Stimulated activated CD8-positive, alpha-beta memory T cell treated with anti-CD3 and anti-CD28 coated beads, Interleukin-7, amount 100 ng/mL, for 48 hours (primary cell): ENCODE results near the gene VPS13C.

Experiments
- DNase-seq, 2 donors: peaks; one replicate each; pipeline ENCODE4 v3.0.0-alpha.2; 2020; ENCODE audit warnings: low read depth in 1 of 2; ENCODE audit errors: extremely low read depth in 1 of 2

Gene VPS13C

GRCh38 chr15:62060113-62060895, at the start of gene VPS13C:
Gene VPS13C, minus strand, starts transcription at chr15:62060447. Its CDS starts 73 bp downstream, at chr15:62060374.
- peak; percentile 86 for DNase-seq

GRCh38 chr15:62109437-62109836, 49.2 kb upstream of the VPS13C start:
- DNase-seq, result no peak

GRCh38 chr15:62108411-62108810, 48.2 kb upstream of the VPS13C start:
- DNase-seq, result no peak

- no peak for DNase-seq
Measured at GRCh38 chr15:62107571-62108121, 47.4 kb upstream of the VPS13C start.

- no peak for DNase-seq
Measured at GRCh38 chr15:62106096-62106495, 45.8 kb upstream of the VPS13C start.

- DNase-seq, result no peak
Measured at GRCh38 chr15:62105266-62105665, 45.0 kb upstream of the VPS13C start.

- DNase-seq, result no peak
Measured at GRCh38 chr15:62104846-62105245, 44.6 kb upstream of the VPS13C start.

GRCh38 chr15:62104401-62104800, 44.2 kb upstream of the VPS13C start:
- no peak for DNase-seq

GRCh38 chr15:62103431-62103830, 43.2 kb upstream of the VPS13C start:
- no peak for DNase-seq

- no peak for DNase-seq
Measured at GRCh38 chr15:62099094-62099601, 38.9 kb upstream of the VPS13C start.

- DNase-seq, result no peak
Measured at GRCh38 chr15:62094388-62094787, 34.1 kb upstream of the VPS13C start.

GRCh38 chr15:62093809-62094208, 33.6 kb upstream of the VPS13C start:
- DNase-seq, result no peak

- no peak for DNase-seq
Measured at GRCh38 chr15:62090988-62091387, 30.7 kb upstream of the VPS13C start.

GRCh38 chr15:62089616-62090015, 29.4 kb upstream of the VPS13C start:
- no peak for DNase-seq

GRCh38 chr15:62088353-62088693, 28.1 kb upstream of the VPS13C start:
- DNase-seq, result no peak

- no peak for DNase-seq
Measured at GRCh38 chr15:62087671-62088352, 27.6 kb upstream of the VPS13C start.

- DNase-seq, result no peak
Measured at GRCh38 chr15:62085740-62086139, 25.5 kb upstream of the VPS13C start.

GRCh38 chr15:62083194-62084154, 23.2 kb upstream of the VPS13C start:
- no peak for DNase-seq

GRCh38 chr15:62079594-62079993, 19.3 kb upstream of the VPS13C start:
- no peak for DNase-seq

GRCh38 chr15:62075595-62076277, 15.5 kb upstream of the VPS13C start:
- no peak for DNase-seq
